IMR-90 (cell line): ENCODE results near the gene ATP8B4.

ENCODE experiments used
- BHLHE40 ChIP-seq: fragments of 150-350 bp; IDR thresholded peaks from 2 replicates; pipeline ENCODE4 v1.6.1; 2016; ENCODE audit warnings: mild to moderate bottlenecking, low read depth, low read length
- CEBPB ChIP-seq: IDR thresholded peaks from 2 replicates; pipeline ENCODE4 v1.6.1; 2012; ENCODE audit warnings: low read depth, low read length, improper control_type of control experiment
- CHD1 ChIP-seq: IDR thresholded peaks from 2 replicates; pipeline ENCODE4 v1.6.1; 2012; ENCODE audit warnings: low read depth, low read length, improper control_type of control experiment
- FOS ChIP-seq: fragments of 150-350 bp; IDR thresholded peaks from 2 replicates; pipeline ENCODE4 v1.6.1; 2016; ENCODE audit warnings: low read depth, low read length
- MAFK ChIP-seq: IDR thresholded peaks from 2 replicates; pipeline ENCODE4 v1.6.1; 2012; ENCODE audit warnings: low read depth, low read length, improper control_type of control experiment
- MXI1 ChIP-seq: IDR thresholded peaks from 2 replicates; pipeline ENCODE4 v1.6.1; 2012; ENCODE audit warnings: low read depth, mild to moderate bottlenecking, low read length, moderate library complexity, borderline replicate concordance
- NFE2L2 ChIP-seq: fragments of 150-350 bp; IDR thresholded peaks from 2 replicates; pipeline ENCODE4 v1.6.1; 2016; ENCODE audit warnings: low read depth, mild to moderate bottlenecking, low read length
- POLR2A ChIP-seq: IDR thresholded peaks from 2 replicates; pipeline ENCODE4 v1.6.1; 2012; ENCODE audit warnings: mild to moderate bottlenecking, low read depth, low read length
- RAD21 ChIP-seq: IDR thresholded peaks from 2 replicates; pipeline ENCODE4 v1.6.1; 2012; ENCODE audit warnings: low read length, improper control_type of control experiment
- RFX5 ChIP-seq: IDR thresholded peaks from 2 replicates; pipeline ENCODE4 v1.8.0; 2012; ENCODE audit warnings: low read depth, mild to moderate bottlenecking, low read length, moderate library complexity
- USF2 ChIP-seq: fragments of 150-350 bp; IDR thresholded peaks from 2 replicates; pipeline ENCODE4 v1.6.1; 2017; ENCODE audit warnings: mild to moderate bottlenecking, antibody characterized with exemption, low read length, low read depth
- TF ChIP-seq, protein P1 (sequence below): conservative IDR thresholded peaks from 2 replicates; pipeline ENCODE4 v1.5.1; 2012; ENCODE audit warnings: mild to moderate bottlenecking, low read depth, low read length, improper control_type of control experiment

DNA sequence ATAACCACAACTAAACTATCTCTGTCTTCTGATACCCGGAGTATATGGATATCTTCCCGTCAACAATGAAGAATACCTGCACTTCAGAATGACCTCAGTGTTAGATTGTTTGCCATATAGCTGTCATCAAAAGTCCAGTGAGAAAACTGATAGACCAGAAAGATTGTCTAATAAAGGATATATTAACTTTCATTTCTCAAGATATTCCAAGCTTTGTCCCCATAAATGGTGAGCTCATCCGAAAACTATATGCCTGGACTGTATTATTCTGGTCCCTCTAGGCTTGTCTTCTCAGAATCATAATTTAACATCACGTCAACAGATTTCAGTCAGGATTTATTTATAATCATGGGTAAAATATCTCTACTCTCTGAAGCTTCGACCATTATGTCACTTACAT, 100.5 kb downstream of the ATP8B4 start:
- TF ChIP-seq CHD1 = no peak
- TF ChIP-seq, protein P1, sequence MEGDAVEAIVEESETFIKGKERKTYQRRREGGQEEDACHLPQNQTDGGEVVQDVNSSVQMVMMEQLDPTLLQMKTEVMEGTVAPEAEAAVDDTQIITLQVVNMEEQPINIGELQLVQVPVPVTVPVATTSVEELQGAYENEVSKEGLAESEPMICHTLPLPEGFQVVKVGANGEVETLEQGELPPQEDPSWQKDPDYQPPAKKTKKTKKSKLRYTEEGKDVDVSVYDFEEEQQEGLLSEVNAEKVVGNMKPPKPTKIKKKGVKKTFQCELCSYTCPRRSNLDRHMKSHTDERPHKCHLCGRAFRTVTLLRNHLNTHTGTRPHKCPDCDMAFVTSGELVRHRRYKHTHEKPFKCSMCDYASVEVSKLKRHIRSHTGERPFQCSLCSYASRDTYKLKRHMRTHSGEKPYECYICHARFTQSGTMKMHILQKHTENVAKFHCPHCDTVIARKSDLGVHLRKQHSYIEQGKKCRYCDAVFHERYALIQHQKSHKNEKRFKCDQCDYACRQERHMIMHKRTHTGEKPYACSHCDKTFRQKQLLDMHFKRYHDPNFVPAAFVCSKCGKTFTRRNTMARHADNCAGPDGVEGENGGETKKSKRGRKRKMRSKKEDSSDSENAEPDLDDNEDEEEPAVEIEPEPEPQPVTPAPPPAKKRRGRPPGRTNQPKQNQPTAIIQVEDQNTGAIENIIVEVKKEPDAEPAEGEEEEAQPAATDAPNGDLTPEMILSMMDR = no peak
- no peak for TF ChIP-seq MAFK
- TF ChIP-seq CEBPB = no peak
- TF ChIP-seq RFX5 = no peak
- no peak for TF ChIP-seq POLR2A
- TF ChIP-seq FOS = no peak
- no peak for TF ChIP-seq USF2
- TF ChIP-seq MXI1 = no peak
- TF ChIP-seq NFE2L2 = no peak
- no peak for TF ChIP-seq BHLHE40
- no peak for TF ChIP-seq RAD21
